Esophagus squamous epithelium (tissue), 5 donors: ENCODE data around the gene TUT4. TPM values are rescaled to one million over a fixed set of nuclear protein-coding genes. Genes with fewer than 3 reads are reported as not detected.

Experiments
- DNase-seq: peaks from one replicate; lab custom pipeline; 2025; lab: John Stamatoyannopoulos, UW
- H3K27ac ChIP-seq, 4 donors: fragments of 200-600 bp; sonication (generic); one replicate each; pipeline ENCODE4 v1.5.1; 2016 to 2019; ENCODE audit warnings: mild to moderate bottlenecking in 1 of 4
- H3K27me3 ChIP-seq, 4 donors: fragments of 200-600 bp; sonication (generic); 1 replicate in 3 of 4; 2 replicates in 1 of 4; pipeline versions ENCODE4 v1.5.1 to v1.6.0; 2017 to 2021; ENCODE audit warnings: antibody characterized with exemption in 1 of 4
- H3K36me3 ChIP-seq, 3 donors: fragments of 200-600 bp; sonication (generic); one replicate each; pipeline ENCODE4 v1.5.1; 2016 to 2019
- H3K4me1 ChIP-seq, 3 donors: fragments of 200-600 bp; sonication (generic); one replicate each; pipeline ENCODE4 v1.5.1; 2017 to 2019
- H3K4me3 ChIP-seq, 4 donors: fragments of 200-600 bp; sonication (generic); 1 replicate in 3 of 4; 2 replicates in 1 of 4; pipeline ENCODE4 v1.5.1; 2016 to 2019; ENCODE audit warnings: mild to moderate bottlenecking in 2 of 4, moderate library complexity in 1 of 4
- H3K9me3 ChIP-seq, 3 donors: fragments of 200-600 bp; sonication (generic); one replicate each; pipeline ENCODE4 v1.5.1; 2016 to 2019
- CTCF ChIP-seq, 6 experiments: fragments of 450-650 bp in 4 of 6; fragments of 200-600 bp in 2 of 6; sonication (generic) in 2 of 6; IDR thresholded peaks; one replicate each; pipeline ENCODE4 v1.5.1; 2016 to 2019; ENCODE audit warnings: antibody characterized with exemption in 6 of 6, mild to moderate bottlenecking in 4 of 6, moderate library complexity in 4 of 6
- POLR2A ChIP-seq, 4 donors: fragments of 450-650 bp; IDR thresholded peaks; one replicate each; pipeline ENCODE4 v1.6.1; 2017; ENCODE audit warnings: antibody characterized with exemption in 4 of 4, mild to moderate bottlenecking in 4 of 4, moderate library complexity in 3 of 4
- WGBS, 2 donors: methylation state at CpG; one replicate each; pipeline ENCODE4 v1.1.5; 2018; 5-methylcytosine and 5-hydroxymethylcytosine counted together
- intact Hi-C: fragments of 100-400 bp; cut with DNase I; formaldehyde crosslinking; loops from one replicate; pipeline ENCODE4 v1.15.0; 2022
- total RNA-seq, 4 donors: library from RNA; depleted of rRNA; stranded (reverse); fragments of >200 nt; gene quantifications; one replicate each; pipeline ENCODE4 v1.1.0, GENCODE V29; 2016
- donor health status: DM: yes; HTN: yes; CAD: no.

Gene TUT4
- total RNA-seq, 4 donors from 2014 or later = 18.9 to 56.1 (median 26.8) TPM

DNA sequence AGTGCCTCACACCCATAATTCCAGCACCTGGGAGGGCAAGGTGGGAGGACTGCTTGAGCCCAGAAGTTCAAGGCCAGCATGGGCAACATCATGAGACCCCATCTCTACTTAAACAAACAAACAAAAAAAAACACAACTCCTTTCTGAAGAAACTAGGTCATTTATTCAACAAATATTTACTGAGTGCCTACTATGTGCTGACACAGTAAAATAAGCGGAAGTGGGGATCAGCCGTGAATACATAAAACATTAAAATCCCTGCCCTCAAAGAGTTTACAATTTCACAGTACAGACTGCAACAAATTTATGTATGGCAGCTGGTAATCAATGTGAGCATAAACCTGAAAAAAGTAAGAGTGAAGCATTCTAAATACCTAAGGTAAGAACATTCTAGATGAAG, 65.3 kb downstream of the TUT4 start:
- no peaks in the 10 kb centered on the region for H3K9me3 ChIP-seq
- H3K27me3 ChIP-seq = no peaks in the 10 kb centered on the region
- no peaks in the 10 kb centered on the region for H3K4me1 ChIP-seq
- H3K4me3 ChIP-seq = no peak overlapping the region
- no peak for TF ChIP-seq POLR2A (IDR thresholded peaks at IDR 0.05)
- TF ChIP-seq CTCF (IDR thresholded peaks at IDR 0.05) = no peak
- intact Hi-C loops = no loop called here
- no peak overlapping the region for H3K27ac ChIP-seq
- 88 to 98% methylated on average over 2 of the region's 2 CpGs for WGBS, 2 donors
- peaks cover 0 to 47% (median 0%) of the 10 kb centered on the region in 3 donors for H3K36me3 ChIP-seq
- no peak for DNase-seq

- intact Hi-C loops = no loop called here
- no peaks in the 10 kb centered on the region for H3K4me1 ChIP-seq
- no peaks in the 10 kb centered on the region for H3K27me3 ChIP-seq
- 86 to 92% methylated on average over 7 of the region's 7 CpGs for WGBS, 2 donors
- H3K9me3 ChIP-seq = no peaks in the 10 kb centered on the region
- H3K27ac ChIP-seq = no peak overlapping the region
- TF ChIP-seq CTCF (IDR thresholded peaks at IDR 0.05) = no peak
- TF ChIP-seq POLR2A (IDR thresholded peaks at IDR 0.05) = no peak
- H3K4me3 ChIP-seq = no peak overlapping the region
- DNase-seq = no peak
- peaks cover 0 to 52% (median 0%) of the 10 kb centered on the region in 3 donors for H3K36me3 ChIP-seq
Measured at GRCh38 chr1:52482326-52483004, 70.4 kb downstream of the TUT4 start.

DNA sequence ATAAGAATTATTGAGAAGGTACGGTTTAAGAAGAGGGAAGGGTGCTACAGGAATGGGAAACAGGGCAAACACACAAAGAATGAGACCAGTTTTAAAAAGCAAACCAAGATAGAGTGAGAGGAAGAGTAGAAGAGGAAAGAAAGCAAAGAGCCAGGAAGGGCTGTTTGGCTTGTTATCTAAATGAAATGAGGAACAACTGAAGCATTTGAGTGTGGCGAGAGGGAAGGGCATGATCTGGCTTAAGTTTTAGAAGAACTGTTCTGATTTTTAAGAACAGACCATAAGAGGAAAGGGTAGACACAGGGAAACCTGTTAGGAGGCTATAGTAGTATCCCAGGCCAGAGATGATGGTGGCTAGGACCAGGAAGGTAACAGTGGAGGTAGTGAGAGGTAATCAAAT, 73.8 kb downstream of the TUT4 start:
- WGBS, 2 donors = 70 to 85% methylated on average over 2 of the region's 2 CpGs
- intact Hi-C loops = no loop called here
- TF ChIP-seq POLR2A (IDR thresholded peaks at IDR 0.05) (no peak), CTCF (IDR thresholded peaks at IDR 0.05) (no peak)
- peaks cover 0 to 70% (median 6%) of the 10 kb centered on the region in 3 donors for H3K36me3 ChIP-seq
- H3K9me3 ChIP-seq = no peaks in the 10 kb centered on the region
- no peak overlapping the region for H3K27ac ChIP-seq
- DNase-seq = no peak
- no peaks in the 10 kb centered on the region for H3K4me1 ChIP-seq
- H3K27me3 ChIP-seq = no peaks in the 10 kb centered on the region
- H3K4me3 ChIP-seq = no peak overlapping the region

- no peaks in the 10 kb centered on the region for H3K9me3 ChIP-seq
- H3K4me3 ChIP-seq = no peak overlapping the region
- DNase-seq = no peak
- peaks cover 0 to 77% (median 6%) of the 10 kb centered on the region in 3 donors for H3K36me3 ChIP-seq
- H3K27me3 ChIP-seq = no peaks in the 10 kb centered on the region
- no peaks in the 10 kb centered on the region for H3K4me1 ChIP-seq
- TF ChIP-seq CTCF (IDR thresholded peaks at IDR 0.05) (no peak), POLR2A (IDR thresholded peaks at IDR 0.05) (no peak)
- intact Hi-C loops = no loop called here
- WGBS, 2 donors = 90 to 93% methylated on average over 1 of the region's 1 CpG
- H3K27ac ChIP-seq = no peak overlapping the region
Measured at GRCh38 chr1:52477876-52478275, 75.0 kb downstream of the TUT4 start.

DNA sequence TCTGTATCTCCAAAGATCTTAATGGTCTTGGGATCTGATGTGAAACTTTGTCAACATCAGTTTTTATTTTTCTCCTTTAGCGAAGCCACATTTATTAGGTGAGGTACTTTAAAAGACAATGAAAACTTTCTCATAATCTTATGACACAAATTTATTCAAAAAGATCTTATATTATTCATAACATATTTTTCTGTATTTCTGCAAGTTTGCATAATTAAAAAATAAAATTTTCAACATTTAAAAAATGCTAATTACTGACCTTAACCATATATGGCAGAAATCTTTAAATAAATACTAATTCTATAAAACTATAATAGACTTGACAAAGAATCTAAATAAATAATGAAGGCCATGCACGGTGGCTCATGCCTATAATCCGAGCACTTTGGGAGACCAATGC, 75.9 kb downstream of the TUT4 start:
- no peaks in the 10 kb centered on the region for H3K4me1 ChIP-seq
- no peak for DNase-seq
- intact Hi-C loops = no loop called here
- TF ChIP-seq POLR2A (IDR thresholded peaks at IDR 0.05) (no peak), CTCF (IDR thresholded peaks at IDR 0.05) (no peak)
- no peaks in the 10 kb centered on the region for H3K27me3 ChIP-seq
- no peak overlapping the region for H3K4me3 ChIP-seq
- WGBS, 2 donors = 86 to 88% methylated on average over 3 of the region's 3 CpGs
- H3K36me3 ChIP-seq = peaks cover 0 to 78% (median 6%) of the 10 kb centered on the region in 3 donors
- no peaks in the 10 kb centered on the region for H3K9me3 ChIP-seq
- no peak overlapping the region for H3K27ac ChIP-seq
